ENCODE measurements around the gene LGALS8. TPM values are rescaled to one million over a fixed set of nuclear protein-coding genes. Genes with fewer than 3 reads are reported as not detected.
"Not testable (repeated sequence)": the region's sequence is repeated elsewhere in the genome, so short reads cannot be mapped to it uniquely, and the experiment has no call there.

LGALS8 gene
- polyA plus RNA-seq, 3 donors, result 70.5 to 81.9 (median 73.6) TPM

GRCh38 chr1:236535662-236536161 is 11.9 kb downstream of the LGALS8 start:
- DNase-seq (ENCODE audit: low read depth in 3 of 3, low spot score in 2 of 3), result no peak

GRCh38 chr1:236536540-236536939 is 12.8 kb downstream of the LGALS8 start:
- no peak for DNase-seq (ENCODE audit: low read depth in 3 of 3, low spot score in 2 of 3)

DNA sequence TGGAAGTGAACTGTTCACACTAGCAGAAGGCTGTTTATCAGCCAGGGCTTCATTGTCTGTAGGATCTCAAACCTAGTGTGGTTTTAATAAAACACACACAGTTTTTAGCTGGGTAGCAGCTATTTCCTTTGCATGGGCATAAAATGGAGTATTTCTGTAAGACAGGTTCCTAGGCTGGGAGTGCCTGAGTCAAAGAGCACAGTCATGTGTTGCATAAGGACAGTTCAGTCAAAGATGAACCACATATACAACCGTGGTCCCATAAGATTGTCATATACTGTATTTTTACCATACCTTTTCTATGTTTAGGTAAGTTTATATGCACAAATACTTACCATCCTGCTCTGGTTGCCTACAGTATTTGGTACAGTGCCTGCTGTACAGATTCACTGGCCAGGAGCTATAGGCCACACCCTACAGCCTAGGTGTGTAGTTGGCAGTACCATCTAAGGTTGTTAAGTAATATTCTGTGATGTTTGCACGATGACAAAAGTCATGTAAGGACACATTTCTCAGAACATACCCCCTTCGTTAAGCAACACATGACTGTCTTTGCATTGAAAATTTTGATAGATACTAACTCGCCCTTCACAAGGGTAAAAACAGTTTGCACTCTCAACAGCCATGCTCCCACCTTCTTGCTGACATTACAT is 17.2 kb downstream of the LGALS8 start:
- no peak for DNase-seq (ENCODE audit: low read depth in 3 of 3, low spot score in 2 of 3)

DNA sequence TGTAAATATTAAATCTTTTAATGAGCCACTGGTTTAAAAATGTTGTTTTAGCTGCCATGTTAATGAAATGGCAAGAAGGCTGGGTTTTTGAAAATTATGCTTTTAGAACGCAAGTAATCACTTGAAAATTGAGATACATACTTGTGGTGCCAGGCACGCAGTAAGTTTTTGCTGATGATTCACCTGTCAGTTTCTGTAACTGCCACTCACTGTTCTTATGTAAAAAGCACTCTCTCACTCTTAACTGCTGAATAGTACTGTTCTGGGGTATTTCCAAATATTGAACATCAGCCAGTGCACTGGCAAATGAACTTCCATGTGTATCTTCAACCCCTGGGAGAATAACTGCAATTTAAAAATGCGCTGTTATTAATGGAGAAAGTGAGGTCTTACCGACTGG is 17.9 kb downstream of the LGALS8 start:
- no peak for DNase-seq (ENCODE audit: low read depth in 3 of 3, low spot score in 2 of 3)

DNA sequence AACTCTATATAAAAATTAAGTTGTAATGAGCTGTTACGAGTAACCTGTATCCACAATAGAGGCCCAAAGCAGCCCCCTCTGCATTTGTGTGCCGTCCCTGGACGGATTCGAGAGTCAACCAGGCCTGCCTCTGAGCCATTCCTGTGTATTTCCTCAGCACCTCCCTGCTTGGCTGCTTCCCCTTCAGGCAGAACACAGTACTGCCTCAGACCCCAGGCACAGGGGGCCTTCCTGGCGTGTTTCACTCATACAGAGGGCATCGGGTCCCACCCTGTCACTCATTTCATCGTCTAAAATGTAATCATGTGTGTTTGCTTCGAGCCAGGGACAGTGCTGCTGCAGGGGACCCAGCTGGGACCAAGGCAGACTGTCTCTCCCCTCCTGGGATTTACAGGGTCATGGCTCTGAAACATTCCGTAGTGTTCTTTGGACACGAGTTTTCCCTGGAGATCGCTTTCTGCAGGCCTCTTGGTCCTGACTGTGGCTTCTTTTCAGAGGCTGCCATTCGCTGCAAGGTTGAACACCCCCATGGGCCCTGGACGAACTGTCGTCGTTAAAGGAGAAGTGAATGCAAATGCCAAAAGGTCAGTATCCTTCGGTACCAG is 19.4 kb downstream of the LGALS8 start:
- DNase-seq (ENCODE audit: low read depth in 3 of 3, low spot score in 2 of 3), result no peak

DNA sequence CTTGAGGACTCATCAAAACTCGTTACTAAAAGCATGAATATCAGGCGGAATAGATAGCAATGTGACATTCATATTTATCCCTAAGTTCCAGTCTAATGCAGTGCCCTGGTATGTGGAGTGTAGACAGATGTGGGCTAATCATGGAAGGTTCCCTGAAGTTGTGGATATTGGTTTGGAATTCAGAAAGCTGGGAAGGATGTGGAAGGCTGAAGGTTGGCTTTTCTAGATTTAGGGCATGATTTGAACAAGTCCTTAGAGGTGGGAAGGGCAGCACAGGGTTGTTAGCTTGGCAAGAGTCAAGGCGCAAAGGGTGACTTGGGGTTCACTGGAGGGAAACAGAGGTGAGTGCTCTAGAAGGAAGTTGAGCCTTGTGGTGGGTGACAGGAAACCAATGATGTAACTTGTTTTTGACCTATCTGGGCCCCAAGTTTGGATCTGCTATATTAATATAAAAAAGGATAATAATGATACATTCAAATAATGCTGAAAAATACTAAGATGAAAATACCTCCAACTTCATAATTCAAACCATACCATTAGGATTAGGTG is 21.9 kb downstream of the LGALS8 start:
- DNase-seq (ENCODE audit: low read depth in 3 of 3, low spot score in 2 of 3), result no peak

DNA sequence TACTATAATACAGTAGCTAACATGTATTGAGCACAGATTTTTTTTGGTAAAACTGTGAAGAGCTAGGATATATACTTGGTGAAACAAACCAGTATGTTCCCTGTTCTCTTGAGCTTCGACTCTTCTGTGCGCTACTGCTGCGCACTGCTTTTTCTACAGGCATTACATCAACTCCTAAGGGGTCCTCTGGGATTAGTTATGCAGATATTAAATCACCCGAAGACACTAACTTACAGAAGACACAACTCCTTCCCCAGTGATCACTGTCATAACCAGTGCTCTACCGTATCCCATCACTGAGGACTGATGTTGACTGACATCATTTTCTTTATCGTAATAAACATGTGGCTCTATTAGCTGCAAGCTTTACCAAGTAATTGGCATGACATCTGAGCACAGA is 24.7 kb downstream of the LGALS8 start:
- DNase-seq (ENCODE audit: low read depth in 3 of 3, low spot score in 2 of 3), result no peak

DNA sequence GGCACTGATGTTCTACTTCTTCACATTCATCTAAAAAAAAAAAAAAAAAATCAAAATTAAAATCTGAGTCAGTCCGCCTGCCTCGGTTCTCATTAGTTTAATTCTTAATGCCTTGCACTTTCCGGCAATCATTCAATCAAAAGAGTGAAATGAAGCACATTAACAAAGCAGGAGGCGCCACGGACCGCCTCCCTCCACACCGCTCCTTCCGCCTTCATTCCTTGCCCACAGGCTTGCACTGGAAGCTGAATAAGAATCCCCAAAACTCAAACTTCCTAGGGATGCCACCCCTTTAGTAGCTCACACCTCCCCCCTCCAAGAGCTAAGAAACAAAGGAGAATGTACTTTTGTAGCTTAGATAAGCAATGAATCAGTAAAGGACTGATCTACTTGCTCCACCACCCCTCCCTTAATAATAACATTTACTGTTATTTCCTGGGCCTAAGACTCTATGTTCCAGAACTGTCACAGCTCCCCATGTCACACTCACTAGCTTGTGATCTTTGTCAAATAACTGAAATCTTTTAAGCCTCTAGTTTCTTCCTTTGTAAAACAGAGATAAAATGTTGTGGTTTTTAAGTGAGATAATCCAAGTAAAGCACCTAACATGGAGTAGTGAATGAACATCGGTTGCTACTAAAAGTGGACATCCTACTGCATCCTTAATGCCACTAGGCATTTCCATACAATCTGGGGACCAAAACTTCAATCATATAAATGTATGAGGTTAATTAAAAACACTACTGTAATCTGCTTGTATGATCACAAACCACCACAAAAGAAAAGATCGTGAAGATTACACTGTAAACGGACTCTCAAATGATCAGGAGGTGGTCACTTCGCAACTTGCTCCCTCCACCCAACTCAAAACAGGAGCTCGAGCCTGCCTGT is 27.4 kb downstream of the LGALS8 start:
- DNase-seq (ENCODE audit: low read depth in 3 of 3, low spot score in 2 of 3), result no peak

- no peak for DNase-seq (ENCODE audit: low read depth in 3 of 3, low spot score in 2 of 3)
Observed at GRCh38 chr1:236552096-236552495, 28.3 kb downstream of the LGALS8 start.

- DNase-seq (ENCODE audit: low read depth in 3 of 3, low spot score in 2 of 3), result no peak
Observed at GRCh38 chr1:236552901-236553300, 29.1 kb downstream of the LGALS8 start.

GRCh38 chr1:236553370-236553769 is 29.6 kb downstream of the LGALS8 start:
- no peak for DNase-seq (ENCODE audit: low read depth in 3 of 3, low spot score in 2 of 3)

DNA sequence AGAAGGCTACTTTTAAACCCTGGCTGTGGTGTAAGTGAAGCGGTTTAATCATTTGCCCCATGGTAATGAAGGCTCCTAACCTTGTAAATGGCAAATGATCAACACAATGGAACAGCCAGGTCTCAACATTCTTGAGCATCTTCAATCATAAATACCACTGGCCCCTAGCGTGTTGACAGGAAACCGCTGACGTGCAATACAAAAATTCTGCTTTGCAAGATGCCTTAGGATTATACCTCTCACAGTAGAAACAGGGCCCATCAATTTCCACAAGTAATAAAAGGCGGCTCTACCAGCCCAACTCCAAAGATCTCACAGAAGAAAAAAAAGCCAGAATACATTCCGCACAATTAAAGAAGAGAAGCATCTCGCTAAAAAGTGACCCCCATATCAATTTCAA is 32.8 kb downstream of the LGALS8 start:
- DNase-seq (ENCODE audit: low read depth in 3 of 3, low spot score in 2 of 3), result no peak

- no peak for DNase-seq (ENCODE audit: low read depth in 3 of 3, low spot score in 2 of 3)
Observed at GRCh38 chr1:236558081-236558480, 34.3 kb downstream of the LGALS8 start.

GRCh38 chr1:236558846-236559245 is 35.1 kb downstream of the LGALS8 start:
- no peak for DNase-seq (ENCODE audit: low read depth in 3 of 3, low spot score in 2 of 3)

DNA sequence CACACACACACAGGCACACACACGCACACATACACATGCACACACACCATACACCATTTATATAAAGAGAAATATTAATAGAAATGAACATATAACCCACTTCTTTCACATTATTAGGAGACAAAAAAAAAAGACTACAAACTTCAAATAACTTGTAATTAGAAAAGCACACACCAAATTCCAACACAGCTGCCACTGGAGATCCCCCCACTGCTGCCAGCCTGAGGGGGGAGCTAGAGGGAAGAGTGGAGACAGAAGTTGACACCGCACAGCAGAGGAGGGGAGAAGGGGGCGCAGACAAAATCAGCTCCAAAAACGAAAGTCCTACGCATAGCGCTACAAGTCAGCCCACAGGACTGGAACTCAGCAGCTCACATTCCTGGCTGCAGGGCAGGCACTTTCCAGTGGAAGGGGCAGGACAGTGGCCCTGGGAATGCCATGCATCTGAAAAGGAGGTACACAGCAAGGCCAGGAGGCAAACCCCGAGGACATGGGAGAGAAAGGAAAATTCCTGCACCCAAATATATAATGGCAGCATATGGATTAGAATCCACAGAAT is 36.5 kb downstream of the LGALS8 start:
- no peak for DNase-seq (ENCODE audit: low read depth in 3 of 3, low spot score in 2 of 3)

GRCh38 chr1:236561976-236562375 is 38.2 kb downstream of the LGALS8 start:
- DNase-seq (ENCODE audit: low read depth in 3 of 3, low spot score in 2 of 3), result no peak

DNA sequence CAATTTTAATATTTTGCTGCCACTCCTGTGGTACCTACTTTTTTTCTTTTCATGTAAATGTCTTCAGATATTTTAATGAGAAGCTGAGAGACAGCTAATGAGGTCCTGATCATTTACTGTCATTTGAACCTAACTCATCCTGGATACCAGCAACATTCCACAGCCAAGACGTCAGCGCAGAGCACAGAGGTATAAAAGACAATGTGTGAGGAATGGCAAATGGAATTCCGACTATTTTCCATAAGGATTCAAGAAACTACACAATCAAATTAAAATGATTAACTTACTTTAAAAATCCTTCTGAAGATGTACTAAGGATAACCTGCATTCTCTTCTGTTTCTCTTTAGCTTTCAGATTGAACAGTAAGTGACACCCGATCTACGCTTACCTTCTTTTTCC is 41.7 kb downstream of the LGALS8 start:
- no peak for DNase-seq (ENCODE audit: low read depth in 3 of 3, low spot score in 2 of 3)

DNA sequence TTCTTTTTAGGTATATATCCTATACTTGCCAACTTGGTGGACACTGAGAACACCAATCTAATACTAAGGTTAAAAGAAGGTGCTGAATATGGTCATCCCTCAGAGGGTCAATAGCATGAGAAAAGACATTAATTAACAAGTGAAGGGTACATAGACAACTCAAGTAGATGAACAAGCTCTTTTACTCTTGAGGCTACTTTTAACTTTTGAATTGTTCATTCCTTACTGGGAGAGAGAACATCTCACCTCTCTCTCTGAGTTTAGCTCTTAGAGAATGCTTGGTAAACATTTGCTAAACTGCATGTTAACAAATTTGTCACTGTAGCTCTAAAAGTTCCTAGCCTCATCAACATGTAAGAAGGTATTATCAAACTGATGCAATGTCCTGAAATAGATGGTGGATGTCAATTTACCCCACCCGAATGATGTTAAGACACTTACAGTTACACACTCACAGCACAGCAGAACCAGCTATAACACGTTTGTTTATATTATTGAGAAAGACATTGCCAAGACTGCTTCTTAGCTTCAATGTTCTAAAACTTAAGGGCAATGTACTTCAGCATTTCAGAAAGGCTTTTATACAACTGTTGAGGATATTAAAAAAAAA is 44.6 kb downstream of the LGALS8 start:
- no peak for DNase-seq (ENCODE audit: low read depth in 3 of 3, low spot score in 2 of 3)

GRCh38 chr1:236575523-236575922 is 51.7 kb downstream of the LGALS8 start:
- no peak for DNase-seq (ENCODE audit: low read depth in 3 of 3, low spot score in 2 of 3)

GRCh38 chr1:236576004-236576403 is 52.2 kb downstream of the LGALS8 start:
- no peak for DNase-seq (ENCODE audit: low read depth in 3 of 3, low spot score in 2 of 3)

DNA sequence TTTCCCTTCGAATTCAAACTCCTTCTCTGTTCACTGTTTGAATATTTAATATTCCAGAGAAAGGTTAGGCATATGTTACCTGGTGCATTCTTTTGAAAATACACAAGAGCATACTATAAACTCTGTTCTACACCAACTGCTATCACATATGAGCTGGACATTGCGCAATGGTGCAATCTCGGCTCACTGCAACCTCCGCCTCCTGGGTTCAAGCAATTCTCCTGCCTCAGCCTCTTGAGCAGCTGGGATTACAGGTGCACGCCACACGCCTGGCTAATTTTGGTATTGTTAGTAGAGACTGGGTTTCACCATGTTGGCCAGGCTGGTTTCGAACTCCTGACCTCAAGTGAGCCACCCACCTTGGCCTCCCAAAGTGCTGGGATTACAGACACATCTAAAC is 53.3 kb downstream of the LGALS8 start:
- not testable (repeated sequence) for DNase-seq (ENCODE audit: low read depth in 3 of 3, low spot score in 2 of 3)

All from right renal cortex interstitium (tissue), 3 donors.